ENCODE results near the gene VANGL2.
"Not testable (repeated sequence)": the region's sequence is repeated elsewhere in the genome, so short reads cannot be mapped to it uniquely, and the experiment has no call there.

Gene VANGL2

DNA sequence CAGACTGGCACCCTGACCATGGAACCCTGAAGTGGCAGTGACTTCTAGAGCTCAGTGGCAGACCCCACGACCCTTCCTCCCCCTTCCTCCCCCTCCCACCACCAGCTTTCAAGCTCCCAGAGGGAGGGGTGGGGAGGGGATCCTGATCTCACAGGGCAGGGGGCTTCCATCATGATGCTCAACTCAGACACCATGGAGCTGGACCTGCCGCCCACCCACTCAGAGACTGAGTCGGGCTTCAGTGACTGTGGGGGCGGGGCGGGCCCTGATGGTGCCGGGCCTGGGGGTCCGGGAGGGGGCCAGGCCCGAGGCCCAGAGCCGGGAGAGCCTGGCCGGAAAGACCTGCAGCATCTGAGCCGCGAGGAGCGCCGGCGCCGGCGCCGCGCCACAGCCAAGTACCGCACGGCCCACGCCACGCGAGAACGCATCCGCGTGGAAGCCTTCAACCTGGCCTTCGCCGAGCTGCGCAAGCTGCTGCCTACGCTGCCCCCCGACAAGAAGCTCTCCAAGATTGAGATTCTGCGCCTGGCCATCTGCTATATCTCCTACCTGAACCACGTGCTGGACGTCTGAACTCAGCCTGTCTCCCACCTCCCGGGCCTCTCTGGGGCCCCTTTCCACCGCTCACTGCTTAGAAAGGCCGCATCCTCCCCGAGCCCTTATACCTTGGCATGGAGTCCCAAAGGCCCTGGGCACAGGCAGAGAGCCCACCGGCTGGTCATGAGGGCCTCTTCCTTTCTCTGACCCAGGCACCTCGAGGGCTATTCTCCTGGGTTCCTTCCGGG is 29.6 kb upstream of the VANGL2 start:
- DNase-seq = no peak

GRCh38 chr1:160371346-160371631 is 29.1 kb upstream of the VANGL2 start:
- no peak for DNase-seq

- DNase-seq = no peak
Observed at GRCh38 chr1:160371756-160372155, 28.6 kb upstream of the VANGL2 start.

DNA sequence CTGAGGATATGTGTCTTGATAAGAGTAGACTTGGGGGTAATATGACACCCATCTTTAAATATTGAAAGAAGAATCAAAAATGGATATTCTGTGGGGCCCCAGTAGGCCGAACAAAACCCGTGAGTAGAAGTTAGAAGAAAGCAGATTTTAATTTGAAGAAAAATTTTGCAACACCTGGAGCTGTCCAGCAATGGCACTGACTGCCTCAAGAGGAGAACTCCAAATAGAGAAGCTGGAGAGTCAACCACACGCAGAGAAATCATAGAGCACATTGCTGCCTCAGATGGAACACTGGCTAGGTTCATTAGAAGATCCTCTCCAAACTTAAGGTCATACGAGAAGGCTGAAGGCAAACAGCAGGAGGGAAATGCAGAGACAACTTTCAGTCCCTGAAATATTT is 26.7 kb upstream of the VANGL2 start:
- no peak for DNase-seq

DNA sequence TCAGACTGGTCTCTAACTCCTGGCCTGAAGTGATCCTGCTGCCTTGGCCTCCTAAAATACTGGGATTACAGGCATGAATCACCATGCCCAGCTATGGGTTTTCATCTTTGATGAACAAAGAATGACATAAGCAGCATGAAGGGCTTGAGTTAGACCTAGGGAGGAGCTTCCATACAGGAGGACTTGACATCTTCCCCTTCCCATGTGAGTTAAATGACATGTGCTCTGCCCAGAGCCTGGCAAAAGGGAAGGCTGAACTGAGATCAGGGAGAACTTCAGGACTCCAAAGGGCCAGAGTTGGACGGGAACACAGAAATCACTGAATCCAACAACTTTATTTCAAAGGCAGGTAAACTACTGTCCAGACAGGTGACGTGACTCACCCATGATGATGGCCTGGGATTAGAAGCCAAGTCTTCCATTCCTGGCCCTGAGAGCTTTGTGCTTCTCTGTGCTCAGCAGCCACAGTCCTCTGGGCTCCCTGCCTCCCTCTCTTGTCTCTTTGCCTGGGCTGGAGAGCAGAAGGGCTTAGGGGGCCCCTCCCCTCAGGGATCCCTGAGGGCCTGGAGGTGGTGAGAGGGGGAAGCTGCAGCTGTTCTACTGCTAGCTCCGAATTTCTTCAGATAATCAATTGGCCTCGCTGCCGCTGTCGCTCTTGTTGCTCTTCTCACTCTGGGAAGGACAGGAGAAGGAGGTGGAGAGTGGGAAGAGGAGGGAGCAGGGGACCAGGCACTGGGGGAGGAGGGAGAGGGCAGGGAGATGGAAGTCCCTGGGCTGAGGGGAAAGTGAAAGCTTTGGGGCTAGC is 25.9 kb upstream of the VANGL2 start:
- no peak for DNase-seq

GRCh38 chr1:160375788-160376524 is 24.4 kb upstream of the VANGL2 start:
- DNase-seq = no peak

DNA sequence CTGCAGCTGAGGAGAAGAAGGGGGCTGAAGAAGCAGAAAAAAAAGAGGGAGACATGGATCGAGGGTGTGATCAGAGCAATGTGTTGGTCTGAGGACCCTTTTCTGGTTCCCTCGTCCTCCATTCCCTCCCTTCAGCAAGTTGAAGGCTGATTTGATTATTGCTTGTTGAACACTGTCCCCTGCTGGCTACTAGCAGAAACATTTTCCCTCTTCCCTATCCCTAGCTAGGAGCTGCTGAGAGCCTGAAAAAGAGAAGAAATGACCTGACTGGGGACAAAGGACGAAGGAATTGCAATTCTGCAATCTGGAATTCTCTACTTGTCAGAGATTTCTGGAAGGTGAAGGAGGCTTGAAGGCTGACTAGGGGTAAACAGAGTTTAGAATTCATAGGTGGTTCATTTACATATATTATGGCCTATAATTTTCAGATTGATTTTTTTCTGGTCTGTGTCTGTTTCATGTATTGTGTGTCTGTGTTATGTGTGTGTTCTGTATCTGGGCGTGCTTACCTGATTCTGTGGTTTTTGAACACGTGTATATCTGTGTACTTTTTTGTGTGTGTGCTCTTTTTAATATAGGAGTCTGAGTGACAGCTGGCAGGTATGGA is 23.7 kb upstream of the VANGL2 start:
- peak in 1 of 2 donors; percentile 27 for DNase-seq

- DNase-seq = no peak
Observed at GRCh38 chr1:160377585-160378206, 22.7 kb upstream of the VANGL2 start.

DNA sequence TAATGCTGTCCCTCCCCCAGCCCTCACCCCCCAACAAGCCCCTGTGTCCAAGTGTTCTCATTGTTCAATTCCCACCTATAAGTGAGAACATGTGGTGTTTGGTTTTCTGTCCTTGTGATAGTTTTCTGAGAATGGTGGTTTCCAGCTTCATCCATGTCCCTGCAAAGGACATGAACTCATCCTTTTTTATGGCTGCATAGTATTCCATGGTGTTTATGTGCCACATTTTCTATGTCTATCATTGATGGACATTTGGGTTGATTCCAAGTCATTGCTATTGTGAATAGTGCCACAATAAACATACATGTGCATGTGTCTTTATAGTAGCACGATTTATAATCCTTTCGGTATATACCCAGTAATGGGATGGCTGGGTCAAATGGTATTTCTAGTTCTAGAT is 15.6 kb upstream of the VANGL2 start:
- not testable (repeated sequence) for DNase-seq

GRCh38 chr1:160388406-160388805 is 12.0 kb upstream of the VANGL2 start:
- not testable (repeated sequence) for DNase-seq

DNA sequence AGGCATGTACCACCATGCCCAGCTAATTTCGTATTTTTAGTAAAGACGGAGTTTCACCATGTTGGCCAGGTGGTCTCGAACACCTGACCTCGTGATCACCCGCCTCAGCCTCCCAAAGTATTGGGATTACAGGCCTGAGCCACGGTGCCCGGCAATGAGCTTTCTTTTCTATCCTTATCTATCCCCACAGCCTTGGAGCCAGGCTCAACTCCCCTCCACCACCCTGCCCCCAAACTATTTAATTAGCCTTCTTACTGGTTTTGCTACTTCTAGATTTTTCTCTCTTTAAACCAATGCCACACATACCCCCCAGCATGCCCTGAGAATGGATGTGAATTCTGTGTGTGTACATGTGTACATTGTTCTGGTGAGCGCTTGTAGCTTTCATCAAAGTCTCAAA is 5.7 kb upstream of the VANGL2 start:
- no peak for DNase-seq

- no peak for DNase-seq
Observed at GRCh38 chr1:160397651-160398050, 2.7 kb upstream of the VANGL2 start.

GRCh38 chr1:160398823-160399222 is 1.5 kb upstream of the VANGL2 start:
- no peak for DNase-seq

GRCh38 chr1:160399544-160400222 is 681 bp upstream of the VANGL2 start:
- DNase-seq = no peak

- DNase-seq = no peak
Observed at GRCh38 chr1:160400646-160401486, 502 bp downstream of the VANGL2 start.

DNA sequence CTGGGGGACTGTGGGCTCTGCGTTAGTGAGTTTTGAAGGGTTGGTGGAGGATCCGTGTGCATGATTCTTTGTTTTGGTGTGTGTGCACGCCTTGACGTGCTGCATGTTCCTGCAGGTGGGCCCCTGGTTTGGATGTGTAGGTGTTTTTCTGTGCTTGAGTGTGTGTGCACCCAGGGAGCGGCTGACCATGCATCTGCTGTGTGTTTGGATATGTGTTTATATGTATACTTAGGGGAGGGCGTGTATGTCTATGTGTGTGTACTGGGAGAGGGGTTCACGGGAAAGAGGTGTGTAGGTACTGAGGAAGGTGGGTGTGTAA is 1.1 kb downstream of the VANGL2 start:
- no peak for DNase-seq

- DNase-seq = no peak
Observed at GRCh38 chr1:160402001-160402795, 1.8 kb downstream of the VANGL2 start.

DNA sequence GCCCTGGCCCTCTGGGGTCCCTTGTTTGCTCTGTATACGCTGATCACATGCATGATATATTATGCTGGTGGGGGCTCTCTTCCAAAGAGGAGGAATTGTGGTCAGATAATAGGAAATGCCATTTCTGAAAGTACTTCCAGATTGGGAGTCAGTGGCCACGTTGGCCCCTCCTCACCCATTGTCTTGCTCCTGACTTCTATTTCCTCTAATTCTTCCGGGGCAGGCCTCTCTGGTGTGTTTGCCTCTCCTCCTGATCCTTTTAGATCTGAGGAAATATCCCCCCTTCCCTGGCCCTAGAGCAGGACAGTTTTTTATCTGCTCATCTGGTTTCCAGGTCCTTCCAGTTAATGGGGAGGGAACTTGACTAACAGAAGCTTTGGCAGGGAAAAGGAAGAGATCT is 2.9 kb downstream of the VANGL2 start:
- no peak for DNase-seq

- no peak for DNase-seq
Observed at GRCh38 chr1:160404094-160404493, 3.7 kb downstream of the VANGL2 start.

DNA sequence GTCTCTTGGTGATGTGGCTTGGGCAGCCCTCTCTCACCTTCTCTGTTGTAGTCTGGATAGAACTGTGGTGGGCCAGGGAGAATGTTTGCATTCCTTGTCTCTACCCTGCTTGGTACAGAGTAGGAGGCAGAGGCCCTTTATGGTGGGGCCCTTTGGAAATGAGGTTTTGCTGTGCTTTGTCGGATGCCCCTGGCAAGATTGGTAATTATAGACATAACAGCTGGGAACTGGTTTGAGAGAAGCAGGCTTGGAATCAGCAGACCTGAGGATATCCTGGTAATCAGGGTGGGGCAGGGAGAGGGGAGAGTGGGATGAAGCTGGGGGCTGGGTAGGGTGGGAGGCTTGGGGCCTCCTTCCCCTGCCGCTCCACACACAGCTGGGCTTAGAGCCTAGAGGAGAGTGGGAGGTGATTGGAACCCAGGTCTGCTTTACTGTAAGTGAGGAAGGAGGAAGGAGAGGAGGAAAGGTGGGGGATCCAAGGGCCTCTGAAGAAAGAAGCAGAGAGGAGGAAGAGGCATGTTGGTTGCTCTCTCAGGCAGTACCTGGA is 5.0 kb downstream of the VANGL2 start:
- DNase-seq = no peak

Data from activated CD4-positive, alpha-beta T cell treated with anti-CD3 and anti-CD28 coated beads for 4 hours (primary cell).